T1000 (cell line): ENCODE data around the gene KIF6.

Experiments used
- DNase-seq: peaks from one replicate; lab custom pipeline; 2025; ENCODE audit warnings: mixed read lengths; lab: John Stamatoyannopoulos, UW

KIF6 gene

DNA sequence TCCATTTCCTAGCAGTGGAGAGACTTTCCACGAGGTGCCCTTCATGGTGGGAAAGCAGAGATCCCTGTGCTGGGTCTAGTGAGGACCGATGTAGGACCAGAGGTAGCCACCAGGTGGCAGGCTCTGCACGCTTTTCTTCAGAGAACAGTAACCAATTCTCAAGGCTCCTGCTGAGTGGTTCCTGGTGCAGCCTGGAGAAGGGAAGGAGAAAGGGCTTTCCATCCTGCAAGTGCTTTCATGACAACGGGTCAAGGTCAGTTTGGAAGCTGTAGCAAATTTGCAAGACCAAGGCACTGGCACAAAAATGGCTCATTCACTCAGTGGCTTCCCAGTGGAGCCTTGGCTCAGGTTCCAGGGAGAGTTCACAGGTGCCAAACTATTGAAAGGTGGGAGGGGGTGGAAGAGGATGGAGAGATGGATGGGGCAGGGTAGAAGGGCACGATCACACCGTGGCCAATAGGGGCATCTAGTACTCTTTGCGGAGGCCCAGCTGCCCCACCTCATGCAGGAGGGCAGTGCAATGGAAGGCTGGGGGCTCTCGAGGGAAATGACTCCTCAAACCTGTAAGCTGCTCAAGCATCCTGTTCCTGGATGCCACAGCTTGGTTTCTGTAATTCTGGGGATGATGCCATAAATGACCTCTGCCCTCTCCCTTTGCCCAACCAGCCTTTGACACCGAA, 377.2 kb downstream of the KIF6 start:
- peak; percentile 39 for DNase-seq

DNA sequence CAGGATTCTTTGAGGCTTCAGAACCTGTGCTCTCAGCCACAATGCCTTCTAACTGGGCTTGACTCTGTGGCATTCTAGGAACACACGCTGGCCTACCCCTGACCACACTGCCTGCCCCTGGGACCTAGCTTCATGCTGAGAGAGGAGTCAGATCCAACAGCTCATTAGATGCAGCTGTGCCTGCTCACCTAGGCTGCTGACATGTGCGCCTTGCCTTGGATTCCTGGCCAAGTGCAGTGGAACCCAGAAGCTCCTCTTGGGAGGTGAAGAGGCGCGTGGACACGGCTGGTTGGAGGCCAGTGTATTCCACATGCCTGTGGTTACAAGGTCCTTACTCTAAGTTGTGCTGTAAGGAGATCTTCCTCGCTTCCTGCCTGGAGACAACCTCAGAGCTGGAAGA, 378.0 kb downstream of the KIF6 start:
- DNase-seq, result no peak

DNA sequence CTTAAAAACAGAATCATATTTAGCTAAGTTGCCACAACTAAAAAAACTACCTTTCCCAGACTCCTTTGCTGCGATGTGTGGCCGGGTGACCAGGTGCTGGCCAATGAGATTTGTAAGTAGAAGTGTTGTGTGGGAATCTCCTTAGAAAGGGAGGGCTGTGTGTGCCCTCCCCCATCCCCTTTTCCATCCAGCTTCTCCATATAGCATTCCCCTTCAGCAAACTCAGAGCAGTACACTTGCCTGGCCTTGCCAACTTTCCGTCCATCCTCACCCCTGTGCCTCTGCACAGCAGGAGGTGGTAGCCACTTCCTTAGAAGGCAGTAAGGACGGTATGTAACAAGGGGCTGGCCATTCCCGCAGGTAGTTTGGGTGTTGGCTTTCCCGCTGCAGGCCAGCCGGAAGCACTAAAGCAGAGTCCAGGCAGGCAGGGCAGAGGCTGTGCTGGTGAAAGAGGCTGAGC, 380.4 kb downstream of the KIF6 start:
- DNase-seq, result no peak

DNA sequence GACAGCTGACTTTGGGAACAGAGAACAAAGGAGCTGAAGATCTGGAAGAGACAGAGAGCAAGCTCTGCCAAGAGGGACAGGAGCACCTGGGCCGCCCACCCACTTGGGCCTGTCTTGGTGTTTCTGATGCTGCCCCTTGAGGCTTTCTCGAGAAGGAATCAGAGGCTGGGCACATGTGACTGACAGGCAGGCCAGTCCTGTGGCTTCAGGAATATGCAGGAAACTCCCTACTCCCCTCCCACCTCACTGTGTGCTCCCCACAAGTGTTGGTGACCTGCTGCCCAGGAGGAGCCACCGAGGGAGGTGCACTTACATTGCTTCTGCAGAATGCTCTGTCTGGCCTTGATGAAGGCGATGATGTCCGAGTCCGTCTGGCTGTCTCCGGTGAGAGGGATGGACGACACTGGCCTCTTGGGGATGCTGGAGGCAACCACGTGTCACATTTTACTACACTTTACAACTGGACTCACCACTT, 381.8 kb downstream of the KIF6 start:
- no peak for DNase-seq

DNA sequence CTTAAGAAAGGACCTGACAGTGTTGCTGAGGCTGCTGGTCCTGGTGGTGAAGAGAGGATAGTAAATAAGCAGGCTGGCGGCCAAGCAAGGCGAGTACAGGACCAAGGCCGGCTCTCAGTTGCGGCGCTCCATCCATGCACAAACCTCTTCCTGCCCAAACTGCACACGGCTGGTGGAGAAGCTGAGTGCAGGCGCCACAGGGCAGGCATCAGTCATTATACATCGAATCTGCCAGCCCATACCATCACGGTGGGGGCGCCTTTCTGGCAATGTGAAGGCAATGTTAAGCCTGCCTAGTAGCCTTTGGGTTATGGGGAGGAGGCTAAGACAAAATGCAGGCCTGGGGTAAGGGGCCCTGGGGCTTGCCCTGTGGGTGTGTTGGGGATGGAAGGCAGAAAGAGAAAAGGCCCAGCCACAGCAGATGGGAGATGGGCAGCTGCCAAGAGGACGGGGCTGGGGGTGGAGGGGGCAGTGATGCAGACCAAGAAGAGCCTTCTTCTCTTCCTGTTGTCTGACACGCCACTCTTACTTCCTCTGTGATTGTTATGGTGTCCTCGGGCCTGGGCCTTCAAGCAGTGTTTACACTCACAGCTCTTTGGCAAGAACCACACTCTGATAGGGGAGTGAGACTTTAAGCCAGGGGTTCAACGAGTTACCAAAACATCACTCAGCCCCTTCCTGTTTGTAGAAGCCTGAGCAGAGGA, 382.4 kb downstream of the KIF6 start:
- no peak for DNase-seq

DNA sequence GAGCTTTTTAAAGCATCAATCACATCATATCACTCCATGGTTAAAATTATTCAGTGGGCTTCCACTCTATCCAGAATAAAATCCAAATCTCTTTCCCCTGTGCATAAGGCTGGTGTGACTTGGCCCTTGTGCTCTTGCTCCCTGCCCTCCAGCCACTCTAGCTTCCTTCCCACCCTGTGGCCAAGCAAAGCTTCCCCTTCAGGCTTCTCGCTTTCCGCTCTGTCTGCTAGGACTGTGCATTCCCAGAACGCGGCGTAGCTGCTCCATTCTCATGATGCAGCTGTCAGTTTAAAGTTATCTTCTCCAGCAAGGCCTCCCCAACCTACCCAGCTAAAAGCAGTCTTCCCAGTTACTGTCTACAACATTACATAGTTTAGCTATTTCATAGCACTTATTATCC, 383.3 kb downstream of the KIF6 start:
- no peak for DNase-seq

DNA sequence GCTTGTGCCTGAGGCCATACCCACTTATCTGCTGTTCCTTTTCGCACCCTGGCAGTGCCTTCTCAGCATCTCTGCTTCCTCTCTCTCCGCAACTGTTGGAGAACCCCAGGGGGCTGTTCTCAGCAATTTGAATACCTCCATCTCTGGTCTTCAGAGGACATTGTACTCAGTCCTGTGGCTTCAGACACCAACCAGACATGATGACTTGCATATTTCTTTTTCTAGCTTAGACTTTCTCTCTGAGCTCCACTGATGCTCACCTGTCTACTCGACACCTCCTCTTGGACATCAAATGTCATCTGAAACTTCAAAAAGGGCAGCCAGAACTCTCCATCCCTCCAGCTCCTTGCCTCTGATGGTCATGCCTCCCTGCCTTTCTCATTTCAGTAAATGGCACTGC, 383.9 kb downstream of the KIF6 start:
- DNase-seq, result no peak

DNA sequence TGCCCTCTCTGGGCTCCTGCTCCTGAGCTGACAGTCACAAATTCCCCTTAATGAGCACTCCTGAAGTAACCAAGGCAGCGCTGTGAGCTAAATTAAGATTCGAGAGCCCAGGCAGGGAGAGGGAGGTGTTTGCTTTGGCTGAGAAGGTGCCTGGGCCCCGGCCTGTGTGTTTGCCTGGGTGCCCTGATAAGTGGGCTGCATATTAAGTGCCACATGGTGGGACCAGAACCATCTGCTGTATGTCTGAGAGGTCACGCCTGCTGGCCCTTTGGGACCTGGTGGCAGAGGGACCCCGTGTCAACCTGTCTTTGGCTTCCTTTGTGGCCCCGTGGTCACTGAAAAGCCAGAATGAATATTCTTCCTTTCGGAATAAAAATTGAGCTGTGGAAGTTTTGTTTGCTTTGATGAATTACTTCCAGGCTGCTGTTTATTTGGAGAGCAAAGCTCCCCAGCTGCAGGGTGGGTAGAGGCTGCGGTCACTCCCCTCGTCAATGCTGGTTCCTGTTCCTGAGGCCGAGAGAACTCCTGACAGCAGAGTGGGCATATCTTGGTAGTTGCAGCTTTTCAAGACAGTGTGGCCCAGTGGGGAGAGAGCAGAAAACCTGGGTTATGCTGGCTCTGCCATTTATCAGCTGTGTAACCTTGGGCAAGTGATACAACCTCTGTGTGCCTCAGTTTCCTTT, 385.2 kb downstream of the KIF6 start:
- no peak for DNase-seq

DNA sequence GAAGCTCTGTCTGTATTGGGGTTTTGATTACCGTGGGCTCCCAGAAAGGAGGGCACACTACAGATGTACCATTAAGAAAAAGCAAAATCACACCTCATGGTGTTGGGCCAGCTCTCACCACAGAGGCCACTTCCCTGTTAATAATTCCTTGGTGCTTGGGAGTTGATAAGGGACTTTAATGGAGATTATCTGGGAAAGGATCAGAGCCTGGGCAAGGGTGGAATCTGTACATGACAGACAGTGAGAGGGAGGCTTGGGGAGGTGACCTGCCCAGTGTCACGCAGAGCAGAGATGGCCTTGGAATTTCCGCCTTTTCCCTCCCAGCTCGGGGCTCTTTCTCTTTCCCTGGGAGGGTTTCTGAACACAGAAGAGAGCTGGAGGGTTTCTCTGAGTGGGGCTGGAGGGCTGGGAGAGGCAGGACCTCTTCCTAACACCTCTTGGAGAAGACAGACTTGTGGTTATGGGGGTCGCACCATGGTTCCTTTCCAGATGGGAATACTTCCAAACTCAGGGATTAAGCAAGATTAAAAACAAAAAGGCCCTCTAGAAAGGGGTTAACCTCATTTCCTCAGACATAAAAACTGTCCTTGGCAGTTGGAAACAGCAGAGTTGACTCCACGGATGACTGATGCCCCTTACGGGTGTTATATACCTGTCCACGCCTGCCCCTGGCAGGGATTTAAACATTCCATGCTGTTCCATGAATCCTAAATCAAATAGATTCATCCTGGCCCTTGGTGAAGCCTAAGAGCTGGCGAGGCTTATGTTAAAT, 385.9 kb downstream of the KIF6 start:
- no peak for DNase-seq

DNA sequence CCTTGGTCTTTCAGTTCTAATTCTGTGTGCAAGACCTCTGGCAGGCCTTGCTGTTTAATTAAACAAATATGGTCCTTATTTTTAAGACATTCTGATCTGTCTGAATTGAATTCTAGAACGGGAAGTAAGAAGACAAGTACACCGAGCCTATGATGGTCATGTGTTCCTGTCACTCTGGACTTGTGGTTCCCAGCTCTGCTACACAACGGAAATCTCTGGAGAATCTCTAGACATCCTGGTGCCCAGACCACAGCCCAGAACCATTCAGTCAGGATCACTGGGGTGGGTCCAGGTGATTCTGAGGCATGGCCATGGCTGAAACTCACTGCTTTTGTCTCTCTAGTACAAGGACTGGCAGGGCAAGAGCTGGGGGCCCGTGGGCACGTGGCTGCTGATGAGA, 386.8 kb downstream of the KIF6 start:
- DNase-seq, result no peak

DNA sequence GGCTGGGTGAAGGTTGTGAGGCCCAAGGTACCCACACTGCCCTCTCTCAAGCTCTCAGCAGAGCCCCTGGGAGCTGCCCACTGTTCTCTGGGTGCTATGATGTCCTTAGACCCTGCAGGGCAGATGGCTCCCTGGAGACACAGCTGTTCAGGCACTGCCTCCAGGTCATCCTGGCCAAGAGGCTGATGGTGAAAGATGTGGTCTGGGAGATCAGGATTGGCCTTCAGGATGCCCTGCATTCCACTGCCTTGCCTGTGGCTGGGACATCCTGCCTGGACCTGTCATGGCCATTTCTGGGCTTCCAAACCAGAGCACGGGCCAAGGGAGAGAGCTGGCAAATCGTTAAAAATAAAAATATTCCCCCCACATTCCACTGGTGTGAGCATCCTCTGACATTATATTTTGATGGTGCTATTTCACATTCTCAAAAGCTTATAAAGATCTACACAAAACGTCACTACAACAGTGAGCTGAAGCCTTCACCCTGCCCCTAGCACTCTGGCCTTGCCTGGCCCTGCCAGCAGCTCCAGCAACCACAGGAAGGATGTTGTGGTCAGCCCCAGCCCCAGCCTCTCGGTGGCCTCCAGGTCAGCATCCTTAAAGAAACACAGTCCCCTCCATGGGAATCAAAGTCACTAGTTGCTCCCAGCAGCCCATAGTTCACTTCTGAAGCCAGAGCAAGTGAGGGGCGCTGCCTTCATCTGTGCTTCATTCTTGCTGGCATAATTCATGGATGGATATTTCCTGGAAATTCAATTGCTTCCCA, 389.2 kb downstream of the KIF6 start:
- no peak for DNase-seq

DNA sequence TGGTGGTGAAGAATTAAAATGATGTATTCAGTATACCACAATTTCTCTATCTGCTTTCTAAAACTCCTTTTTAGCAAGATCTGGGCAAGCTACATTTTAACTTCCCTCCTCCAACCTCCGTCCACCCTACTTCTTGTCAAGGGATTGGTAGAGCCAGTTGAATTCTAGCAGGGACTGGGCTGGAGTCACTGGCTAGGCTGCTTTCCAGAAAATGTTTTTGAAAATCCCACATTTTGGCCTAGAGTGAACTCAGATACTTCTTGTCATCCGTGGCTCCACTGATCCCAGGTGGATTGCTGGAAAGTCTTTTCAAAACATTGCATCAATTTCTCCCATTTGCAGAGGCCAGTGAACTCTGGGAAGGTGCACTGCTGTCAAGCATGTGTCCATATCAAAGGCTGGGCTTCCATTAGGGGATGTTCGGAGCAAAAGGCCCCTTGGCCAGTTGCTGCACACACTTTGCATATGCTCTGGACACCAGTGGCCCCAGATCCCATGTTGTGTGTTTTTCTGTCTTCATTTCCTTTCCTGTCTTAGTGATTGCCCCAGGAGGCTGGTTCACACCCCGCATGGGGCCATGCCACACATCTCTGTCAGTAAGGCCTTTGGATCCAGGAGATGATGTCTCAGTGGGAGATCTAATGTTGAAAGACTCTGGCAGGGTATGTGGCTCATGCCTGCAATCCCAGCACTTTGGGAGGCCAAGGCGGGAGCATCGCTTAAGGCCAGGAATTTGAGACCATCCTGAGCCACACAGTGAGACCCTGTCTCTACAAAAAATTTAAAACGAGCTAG, 391.4 kb downstream of the KIF6 start:
- no peak for DNase-seq

DNA sequence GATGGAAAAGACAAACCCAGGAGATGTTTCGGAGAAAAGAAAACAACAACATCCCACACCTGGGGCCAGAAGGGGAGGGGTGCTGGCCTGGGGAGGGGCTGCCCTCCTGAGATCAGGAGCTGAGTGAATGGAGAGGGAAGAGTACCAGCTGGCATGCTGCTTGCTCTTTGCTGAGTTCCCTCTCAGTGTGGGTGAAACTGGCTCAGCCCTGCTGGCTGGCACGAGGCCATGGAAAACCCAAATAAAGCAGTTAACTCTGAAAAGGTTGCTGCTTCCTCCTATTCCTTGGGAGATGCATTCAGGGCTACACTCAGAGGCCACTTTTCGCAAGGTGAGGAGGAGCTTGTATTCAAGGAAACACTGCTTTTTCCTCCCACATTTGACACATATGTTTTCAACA, 394.7 kb downstream of the KIF6 start:
- no peak for DNase-seq

DNA sequence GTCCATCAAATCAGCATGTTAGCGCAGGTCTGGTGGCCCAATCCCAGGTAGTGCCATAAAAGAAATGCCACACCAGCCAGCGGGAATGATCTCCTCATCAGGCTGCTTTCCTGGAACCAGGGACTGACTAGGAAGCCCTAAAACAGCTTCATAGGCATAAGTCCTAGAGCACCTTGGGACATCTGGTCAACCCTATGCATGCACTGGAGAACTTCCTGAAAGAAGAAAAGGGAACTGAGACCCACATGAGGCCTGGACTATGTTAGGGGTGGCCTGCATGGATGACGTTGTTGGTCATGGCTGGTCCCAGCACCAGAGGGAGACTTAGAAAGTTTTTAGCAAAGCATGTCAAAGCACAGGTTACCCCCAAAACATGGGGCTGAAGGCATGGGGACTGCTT, 395.2 kb downstream of the KIF6 start:
- DNase-seq, result no peak

DNA sequence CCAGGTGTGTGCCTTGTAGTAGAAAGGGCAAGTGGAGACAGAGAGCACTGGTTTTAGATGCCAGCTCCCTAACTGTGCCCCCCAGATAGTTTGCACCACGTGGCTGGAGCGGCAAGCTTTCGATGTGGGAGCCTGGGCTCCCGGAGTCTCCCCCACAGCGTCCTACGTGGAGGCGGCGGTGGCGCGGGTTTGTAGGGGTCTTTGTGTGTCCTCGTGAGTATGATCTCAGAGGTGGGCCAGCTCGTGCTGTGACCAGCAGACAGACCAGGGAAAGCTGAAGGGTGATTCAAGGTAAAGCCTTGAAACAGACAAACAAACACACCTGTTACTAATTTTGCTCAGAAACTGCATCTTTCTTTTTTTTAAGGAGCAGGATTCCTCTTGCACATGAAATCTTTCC, 397.1 kb downstream of the KIF6 start:
- DNase-seq, result no peak

DNA sequence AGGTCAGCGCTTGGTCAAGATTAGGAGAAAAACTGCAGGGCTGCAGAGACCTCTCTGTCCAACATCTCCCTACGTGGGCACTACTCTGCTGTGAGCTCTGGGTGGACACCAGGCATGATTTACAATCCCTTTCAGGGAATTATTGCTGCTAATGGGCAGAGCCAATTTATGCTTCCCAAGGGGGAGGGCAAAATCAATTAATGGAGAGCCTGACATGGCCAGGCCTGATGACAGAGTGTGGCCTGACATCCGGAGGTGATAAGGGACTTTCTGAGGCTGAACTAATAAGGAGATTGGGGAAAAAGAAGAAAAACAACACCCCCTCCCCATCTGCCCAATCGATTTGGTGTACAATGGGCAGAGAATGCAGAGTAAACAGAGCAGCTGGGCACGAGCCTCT, 397.7 kb downstream of the KIF6 start:
- no peak for DNase-seq

DNA sequence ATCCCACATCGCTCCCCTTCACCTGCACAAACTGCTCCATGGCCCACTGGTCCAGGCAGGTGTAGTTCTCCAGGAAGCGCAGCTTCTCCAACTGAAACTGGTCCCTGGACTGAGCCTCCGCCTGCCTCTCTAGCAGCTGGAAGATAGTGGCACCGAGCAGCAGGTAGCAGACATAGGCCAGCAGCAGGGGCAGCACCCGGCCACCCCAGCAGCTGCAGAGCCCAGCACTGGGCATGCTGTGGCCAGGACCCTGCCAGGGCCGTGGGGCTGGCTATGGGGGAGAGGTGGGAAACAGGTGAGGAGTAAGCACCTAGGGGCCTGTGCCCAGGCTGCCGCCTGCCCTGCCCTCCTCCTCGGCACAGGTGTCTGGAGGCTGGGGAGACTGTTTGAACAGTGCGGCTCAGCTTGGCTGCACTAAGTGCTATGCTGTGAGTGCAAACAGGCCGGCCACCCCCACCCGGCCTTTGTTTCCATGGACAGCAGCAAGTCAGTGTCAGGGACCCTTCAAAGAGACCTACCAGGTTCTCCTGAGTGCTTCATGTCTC, 402.8 kb downstream of the KIF6 start, which contains the start of gene KCNK16:
KCNK16 (minus strand) TSS at position 397 of the 545 bp plus-strand sequence; CDS start at position 235, 162 bp downstream.
- no peak for DNase-seq

DNA sequence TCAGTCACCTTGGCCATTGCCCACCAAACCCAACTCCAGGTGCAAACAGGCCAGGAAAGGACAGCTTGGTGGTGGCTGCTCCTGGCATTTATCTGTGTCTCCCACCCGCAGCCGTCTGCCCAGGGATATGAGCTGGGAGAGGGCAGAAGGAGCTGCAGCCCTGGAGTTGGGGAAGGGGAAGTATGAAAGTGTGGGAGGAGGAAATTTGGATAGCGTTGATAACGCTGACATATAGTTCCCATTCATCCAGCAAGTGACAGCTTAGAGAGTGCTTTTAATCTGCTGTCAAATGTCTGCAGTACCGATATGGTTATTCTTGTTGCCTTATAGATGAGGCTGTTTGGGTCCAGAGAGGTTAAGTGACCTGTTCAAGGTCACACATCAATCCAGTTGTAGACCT, 403.4 kb downstream of the KIF6 start:
- no peak for DNase-seq

DNA sequence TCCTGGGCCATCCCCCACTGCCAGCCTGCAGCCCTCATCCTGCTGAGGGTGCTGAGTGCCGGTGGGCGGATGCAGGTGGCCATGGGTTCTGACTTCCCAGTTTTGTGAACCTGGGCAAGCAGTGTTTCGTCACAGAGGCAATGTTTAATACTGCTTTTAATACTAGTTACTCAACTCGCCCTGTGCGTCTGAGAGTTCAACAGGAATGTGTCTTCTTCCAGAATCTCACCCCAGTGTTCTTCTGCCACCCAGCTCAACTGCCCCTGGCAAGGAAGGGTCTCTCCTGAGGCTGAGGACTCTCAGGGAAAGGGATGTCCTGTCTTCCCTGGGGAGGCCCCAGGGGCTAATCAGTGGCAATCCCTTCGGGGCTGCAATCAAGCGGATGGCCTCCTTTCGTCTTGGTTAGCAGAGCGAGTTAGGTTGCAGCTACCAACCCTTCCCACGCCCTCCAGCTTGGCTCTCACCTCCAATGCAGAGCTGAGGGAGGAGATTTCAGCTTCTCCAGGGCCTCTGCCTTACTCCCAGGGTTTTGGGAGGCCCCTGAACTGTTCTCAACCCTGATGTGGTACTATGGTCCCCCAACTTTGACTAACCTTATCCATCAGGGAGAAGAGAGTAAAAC, 404.7 kb downstream of the KIF6 start:
- no peak for DNase-seq
